ENCODE measurements around the gene PBRM1. TPM values are rescaled to one million over a fixed set of nuclear protein-coding genes. Genes with fewer than 3 reads are reported as not detected.

PBRM1 gene
- total RNA-seq, 1 donor from 2014 or later, result 62.1 TPM

GRCh38 chr3:52513281-52513680, 172.4 kb downstream of the PBRM1 start:
- no peaks in the 10 kb centered on the region for H3K36me3 Mint-ChIP-seq (ENCODE audit: low read depth)
- H3K4me1 Mint-ChIP-seq, result no peaks in the 10 kb centered on the region
- ChIA-PET POLR2A (no interaction called here), CTCF (no interaction called here)
- H3K27ac Mint-ChIP-seq, result no peak overlapping the region
- no peaks in the 10 kb centered on the region for H3K27me3 Mint-ChIP-seq
- no peaks in the 10 kb centered on the region for H3K9me3 Mint-ChIP-seq
- no peak overlapping the region for H3K4me3 Mint-ChIP-seq
- intact Hi-C loops (cut with micrococcal nuclease), result no loop called here
- ATAC-seq (ENCODE audit: low read depth), result no peak
- DNase-seq, result no peak
- TF ChIP-seq, protein P1, sequence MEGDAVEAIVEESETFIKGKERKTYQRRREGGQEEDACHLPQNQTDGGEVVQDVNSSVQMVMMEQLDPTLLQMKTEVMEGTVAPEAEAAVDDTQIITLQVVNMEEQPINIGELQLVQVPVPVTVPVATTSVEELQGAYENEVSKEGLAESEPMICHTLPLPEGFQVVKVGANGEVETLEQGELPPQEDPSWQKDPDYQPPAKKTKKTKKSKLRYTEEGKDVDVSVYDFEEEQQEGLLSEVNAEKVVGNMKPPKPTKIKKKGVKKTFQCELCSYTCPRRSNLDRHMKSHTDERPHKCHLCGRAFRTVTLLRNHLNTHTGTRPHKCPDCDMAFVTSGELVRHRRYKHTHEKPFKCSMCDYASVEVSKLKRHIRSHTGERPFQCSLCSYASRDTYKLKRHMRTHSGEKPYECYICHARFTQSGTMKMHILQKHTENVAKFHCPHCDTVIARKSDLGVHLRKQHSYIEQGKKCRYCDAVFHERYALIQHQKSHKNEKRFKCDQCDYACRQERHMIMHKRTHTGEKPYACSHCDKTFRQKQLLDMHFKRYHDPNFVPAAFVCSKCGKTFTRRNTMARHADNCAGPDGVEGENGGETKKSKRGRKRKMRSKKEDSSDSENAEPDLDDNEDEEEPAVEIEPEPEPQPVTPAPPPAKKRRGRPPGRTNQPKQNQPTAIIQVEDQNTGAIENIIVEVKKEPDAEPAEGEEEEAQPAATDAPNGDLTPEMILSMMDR (IDR thresholded peaks at IDR 0.05), result no peak

GRCh38 chr3:52512727-52513126, 173.0 kb downstream of the PBRM1 start:
- POLR2A ChIA-PET, result no interaction called here
- H3K4me1 Mint-ChIP-seq, result no peaks in the 10 kb centered on the region
- TF ChIP-seq, protein P1 (IDR thresholded peaks at IDR 0.05), result no peak

DNA sequence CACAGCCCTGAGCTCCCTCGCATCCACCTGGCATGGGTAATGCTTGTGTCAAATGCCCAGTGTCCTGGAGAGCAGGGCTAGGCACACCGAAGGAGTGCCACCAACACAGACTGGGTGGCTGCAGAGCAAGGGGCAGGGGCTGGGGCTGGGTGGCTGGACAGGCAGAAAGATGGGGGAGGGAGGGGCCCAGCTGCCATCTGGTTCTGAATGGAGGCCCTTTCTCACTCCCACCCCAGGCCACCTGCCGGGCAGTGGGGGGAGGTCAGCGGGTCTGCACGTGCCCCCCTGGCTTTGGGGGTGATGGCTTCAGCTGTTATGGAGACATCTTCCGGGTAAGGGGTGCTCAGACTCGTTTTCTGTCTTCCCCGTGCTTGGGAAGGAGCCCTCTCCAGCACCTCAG, 173.6 kb downstream of the PBRM1 start:
- no peak overlapping the region for H3K27ac Mint-ChIP-seq
- ATAC-seq (ENCODE audit: low read depth) (no peak), DNase-seq (no peak)
- H3K9me3 Mint-ChIP-seq, result no peaks in the 10 kb centered on the region
- TF ChIP-seq, protein P1 (IDR thresholded peaks at IDR 0.05), result no peak
- ChIA-PET CTCF (no interaction called here), POLR2A (no interaction called here)
- H3K27me3 Mint-ChIP-seq, result no peaks in the 10 kb centered on the region
- H3K4me3 Mint-ChIP-seq, result no peak overlapping the region
- H3K4me1 Mint-ChIP-seq, result no peaks in the 10 kb centered on the region
- intact Hi-C loops (cut with micrococcal nuclease), result no loop called here
- no peaks in the 10 kb centered on the region for H3K36me3 Mint-ChIP-seq (ENCODE audit: low read depth)

More at GRCh38 chr3:52512727-52513126, 173.0 kb downstream of the PBRM1 start:
- no peaks in the 10 kb centered on the region for H3K9me3 Mint-ChIP-seq
- CTCF ChIA-PET, result no interaction called here
- H3K27me3 Mint-ChIP-seq, result no peaks in the 10 kb centered on the region
- no peak overlapping the region for H3K4me3 Mint-ChIP-seq
- H3K36me3 Mint-ChIP-seq (ENCODE audit: low read depth), result no peaks in the 10 kb centered on the region
- H3K27ac Mint-ChIP-seq, result no peak overlapping the region
- intact Hi-C loops (cut with micrococcal nuclease), result no loop called here
- ATAC-seq (ENCODE audit: low read depth), result no peak
- DNase-seq, result no peak

DNA sequence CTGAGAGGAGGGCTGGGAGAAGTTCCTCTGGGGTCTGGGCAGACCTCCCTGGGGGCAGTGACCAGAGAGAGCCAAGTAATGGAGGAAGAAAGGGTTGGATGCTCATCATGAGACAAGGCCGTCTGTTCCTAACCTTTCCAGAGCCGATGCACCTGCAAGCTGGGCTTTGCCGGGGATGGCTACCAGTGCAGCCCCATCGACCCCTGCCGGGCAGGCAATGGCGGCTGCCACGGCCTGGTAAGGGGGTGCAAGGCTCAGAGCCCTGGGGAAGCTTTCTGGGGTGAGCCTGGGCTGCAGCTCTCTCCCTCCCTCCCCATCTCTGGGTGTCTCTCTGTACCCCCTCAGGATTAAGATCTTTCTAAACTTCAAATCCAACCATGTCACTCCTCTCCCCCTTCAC, 174.2 kb downstream of the PBRM1 start:
- H3K27me3 Mint-ChIP-seq, result no peaks in the 10 kb centered on the region
- TF ChIP-seq, protein P1 (IDR thresholded peaks at IDR 0.05), result no peak
- no peak for ATAC-seq (ENCODE audit: low read depth)
- DNase-seq, result no peak
- H3K36me3 Mint-ChIP-seq (ENCODE audit: low read depth), result no peaks in the 10 kb centered on the region
- H3K27ac Mint-ChIP-seq, result no peak overlapping the region
- POLR2A ChIA-PET, result no interaction called here
- intact Hi-C loops (cut with micrococcal nuclease), result no loop called here
- H3K9me3 Mint-ChIP-seq, result no peaks in the 10 kb centered on the region
- no peaks in the 10 kb centered on the region for H3K4me1 Mint-ChIP-seq
- no peak overlapping the region for H3K4me3 Mint-ChIP-seq
- CTCF ChIA-PET, result no interaction called here

DNA sequence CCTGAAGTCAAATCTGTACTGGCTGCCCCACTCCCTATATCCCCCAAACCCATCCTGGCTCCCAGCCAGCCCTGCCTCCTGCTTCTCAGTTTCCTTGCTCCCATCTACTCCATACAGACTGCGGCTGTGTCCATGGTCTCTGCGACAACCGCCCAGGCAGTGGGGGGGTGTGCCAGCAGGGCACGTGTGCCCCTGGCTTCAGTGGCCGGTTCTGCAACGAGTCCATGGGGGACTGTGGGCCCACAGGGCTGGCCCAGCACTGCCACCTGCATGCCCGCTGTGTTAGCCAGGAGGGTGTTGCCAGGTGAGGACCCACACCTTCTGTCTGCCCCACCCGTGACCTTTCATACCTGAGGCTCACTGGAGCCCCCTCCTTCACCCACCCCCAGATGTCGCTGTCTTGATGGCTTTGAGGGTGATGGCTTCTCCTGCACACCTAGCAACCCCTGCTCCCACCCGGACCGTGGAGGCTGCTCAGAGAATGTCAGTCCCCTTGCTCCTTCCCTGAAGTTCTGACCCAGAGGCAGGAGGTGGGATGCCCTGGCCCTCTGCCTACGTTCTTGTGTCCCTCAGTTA, 175.9 kb downstream of the PBRM1 start:
- DNase-seq, result no peak
- CTCF ChIA-PET, result no interaction called here
- POLR2A ChIA-PET, result no interaction called here
- Mint-ChIP-seq H3K4me3 (no peak overlapping the region), H3K27me3 (no peaks in the 10 kb centered on the region), H3K36me3 (ENCODE audit: low read depth) (no peaks in the 10 kb centered on the region), H3K4me1 (no peaks in the 10 kb centered on the region), H3K27ac (no peak overlapping the region), H3K9me3 (no peaks in the 10 kb centered on the region)
- ATAC-seq (ENCODE audit: low read depth), result no peak
- TF ChIP-seq, protein P1 (IDR thresholded peaks at IDR 0.05), result no peak
- intact Hi-C loops (cut with micrococcal nuclease), result no loop called here

Measured in activated B cell treated with CpG ODN at 0.5 μM for 24 hours (primary cell).